Endothelial cell (in vitro differentiated cells): ENCODE results near the gene NKIRAS2. TPM values are rescaled to one million over a fixed set of nuclear protein-coding genes. Genes with fewer than 3 reads are reported as not detected.

Experiments
- DNase-seq: peaks from one replicate; pipeline ENCODE4 v3.0.0; 2021; ENCODE audit warnings: low spot score
- H3K27ac Mint-ChIP-seq: one replicate; pipeline ENCODE4 v1.8.0; 2021; ENCODE audit warnings: mixed read lengths, inconsistent platforms; ENCODE audit not compliant: unreplicated experiment
- H3K27me3 Mint-ChIP-seq: one replicate; pipeline ENCODE4 v1.8.0; 2021; ENCODE audit warnings: mild to moderate bottlenecking, moderate library complexity, mixed read lengths, inconsistent platforms; ENCODE audit not compliant: unreplicated experiment
- H3K36me3 Mint-ChIP-seq: one replicate; pipeline ENCODE4 v1.8.0; 2021; ENCODE audit warnings: mild to moderate bottlenecking, low read depth, mixed read lengths, inconsistent platforms; ENCODE audit not compliant: unreplicated experiment
- H3K4me1 Mint-ChIP-seq: one replicate; pipeline ENCODE4 v1.8.0; 2021; ENCODE audit warnings: mild to moderate bottlenecking, mixed read lengths, inconsistent platforms; ENCODE audit not compliant: unreplicated experiment
- H3K4me3 Mint-ChIP-seq: one replicate; pipeline ENCODE4 v1.8.0; 2021; ENCODE audit warnings: mild to moderate bottlenecking, mixed read lengths, inconsistent platforms; ENCODE audit not compliant: unreplicated experiment
- H3K9me3 Mint-ChIP-seq: one replicate; pipeline ENCODE4 v1.8.0; 2021; ENCODE audit warnings: mixed read lengths, inconsistent platforms; ENCODE audit not compliant: unreplicated experiment
- CTCF ChIP-seq: fragments of 200-600 bp; sonication (generic); IDR thresholded peaks from one replicate; pipeline ENCODE4 v1.5.0; 2021; ENCODE audit warnings: antibody characterized with exemption; ENCODE audit not compliant: unreplicated experiment
- total RNA-seq: library from RNA; stranded (reverse); fragmentation: NEBNext Ultra II Directional; extraction: Animal tissue kit (Norgen Biotek cat#: 25700); gene quantifications from one replicate; pipeline ENCODE4 v1.2.1, GENCODE V29; 2021; ENCODE audit not compliant: unreplicated experiment

Gene NKIRAS2
- total RNA-seq, 1 donor from 2014 or later: 67.4 TPM

DNA sequence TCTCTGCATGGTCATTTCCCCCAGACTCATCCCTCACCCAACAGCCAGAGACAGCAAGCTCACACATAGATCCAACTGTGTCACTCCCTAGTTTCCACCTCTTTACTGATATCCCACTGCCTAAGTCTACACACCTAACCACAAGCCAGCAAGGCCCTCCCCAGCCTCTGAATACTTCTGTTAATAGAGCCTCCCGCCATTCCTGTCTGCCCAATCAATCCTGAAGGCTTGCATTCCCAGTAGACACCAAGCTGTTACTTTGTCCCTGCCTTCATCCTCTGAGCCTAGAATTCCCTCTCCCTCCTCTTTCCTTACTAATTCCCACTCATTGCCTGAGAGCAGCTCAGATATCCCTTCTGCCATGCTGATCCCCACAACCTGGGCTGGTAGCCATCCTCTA lies 25.8 kb downstream of the NKIRAS2 start:
- H3K4me1 Mint-ChIP-seq: peaks cover 3% of the 10 kb centered on the region
- no peaks in the 10 kb centered on the region for H3K9me3 Mint-ChIP-seq
- no peak overlapping the region for H3K4me3 Mint-ChIP-seq
- no peak for DNase-seq
- H3K36me3 Mint-ChIP-seq: no peaks in the 10 kb centered on the region
- H3K27me3 Mint-ChIP-seq: peaks cover 7% of the 10 kb centered on the region
- TF ChIP-seq CTCF: no peak
- H3K27ac Mint-ChIP-seq: no peak overlapping the region

GRCh38 chr17:42047343-42047742 lies 27.5 kb downstream of the NKIRAS2 start:
- Mint-ChIP-seq H3K4me3 (no peak overlapping the region), H3K9me3 (no peaks in the 10 kb centered on the region), H3K36me3 (no peaks in the 10 kb centered on the region)

GRCh38 chr17:42049834-42050392 lies 30.0 kb downstream of the NKIRAS2 start:
- DNase-seq: no peak
- Mint-ChIP-seq H3K9me3 (no peaks in the 10 kb centered on the region), H3K36me3 (no peaks in the 10 kb centered on the region), H3K4me1 (peaks cover 7% of the 10 kb centered on the region), H3K4me3 (peak overlapping the region; percentile 93), H3K27me3 (peaks cover 8% of the 10 kb centered on the region), H3K27ac (peak overlapping the region; percentile 57)
- no peak for TF ChIP-seq CTCF

More at GRCh38 chr17:42047343-42047742, 27.5 kb downstream of the NKIRAS2 start:
- Mint-ChIP-seq H3K4me1 (peaks cover 3% of the 10 kb centered on the region), H3K27me3 (peaks cover 8% of the 10 kb centered on the region), H3K27ac (no peak overlapping the region)
- no peak for DNase-seq
- no peak for TF ChIP-seq CTCF

- Mint-ChIP-seq H3K27ac (peak within 1 kb of the TSS; percentile 57), H3K4me1 (peaks cover 13% of the 10 kb centered on the region)
- DNase-seq: peak; percentile 58
Observed at GRCh38 chr17:42050393-42051012, 30.6 kb downstream of the NKIRAS2 start, which contains the start of gene C17orf113. C17orf113 (minus strand) TSS chr17:42050601; CDS start chr17:42043376, 7,225 bp downstream.

More at GRCh38 chr17:42050393-42051012, 30.6 kb downstream of the NKIRAS2 start, which contains the start of gene C17orf113:
- Mint-ChIP-seq H3K36me3 (no peaks in the 10 kb centered on the region), H3K9me3 (no peaks in the 10 kb centered on the region), H3K27me3 (peaks cover 8% of the 10 kb centered on the region), H3K4me3 (peak within 1 kb of the TSS; percentile 93)
- TF ChIP-seq CTCF: no peak
